Fibroblast of lung (primary cell): ENCODE results near the gene CHRNA3. TPM values are rescaled to one million over a fixed set of nuclear protein-coding genes. Genes with fewer than 3 reads are reported as not detected.

Source experiments
- DNase-seq, 2 donors: peaks; one replicate each; pipeline versions ENCODE4 v3.0.0 to v3.0.0-alpha.2; 2010; ENCODE audit warnings: low read depth in 2 of 2
- H2AFZ ChIP-seq: 2 replicates; pipeline ENCODE4 v1.5.1; 2012; ENCODE audit warnings: low read length, control low read depth, inconsistent platforms
- H3K27ac ChIP-seq: 2 replicates; pipeline ENCODE4 v1.5.1; 2011; ENCODE audit warnings: low read length, control low read depth; ENCODE audit not compliant: insufficient read depth
- H3K27me3 ChIP-seq: 2 replicates; pipeline ENCODE4 v1.5.1; 2011; ENCODE audit warnings: mild to moderate bottlenecking, low read length; ENCODE audit not compliant: control insufficient read depth, insufficient read depth
- H3K36me3 ChIP-seq: 2 replicates; pipeline ENCODE4 v1.5.1; 2011; ENCODE audit warnings: low read length; ENCODE audit not compliant: control insufficient read depth, insufficient read depth
- H3K4me1 ChIP-seq: 2 replicates; pipeline ENCODE4 v1.5.1; 2011; ENCODE audit warnings: low read length; ENCODE audit not compliant: control insufficient read depth, insufficient read depth; ENCODE audit errors: extremely low read depth
- H3K4me2 ChIP-seq: 2 replicates; pipeline ENCODE4 v1.5.1; 2011; ENCODE audit warnings: low read length, control low read depth; ENCODE audit not compliant: insufficient read depth; ENCODE audit errors: extremely low read depth
- H3K4me3 ChIP-seq, 4 experiments: fragments of 200-600 bp in 1 of 4; sonication (generic) in 1 of 4; replicated peaks in 1 of 4; 2 replicates each; pipeline ENCODE4 v1.5.1; 2011 to 2016; ENCODE audit warnings: low read length in 4 of 4, low read depth in 3 of 4, mild to moderate bottlenecking in 3 of 4, control low read depth in 2 of 4, inconsistent platforms in 1 of 4, mixed read lengths in 1 of 4; ENCODE audit not compliant: insufficient read depth in 1 of 4; ENCODE audit errors: control extremely low read depth in 1 of 4
- H3K79me2 ChIP-seq: 2 replicates; pipeline ENCODE4 v1.5.1; 2012; ENCODE audit warnings: mild to moderate bottlenecking, low read length, inconsistent platforms; ENCODE audit not compliant: control insufficient read depth, insufficient read depth
- H3K9ac ChIP-seq: 2 replicates; pipeline ENCODE4 v1.5.1; 2011; ENCODE audit warnings: mild to moderate bottlenecking, low read length, control low read depth; ENCODE audit not compliant: insufficient read depth
- H3K9me3 ChIP-seq: 2 replicates; pipeline ENCODE4 v1.5.1; 2012; ENCODE audit warnings: low read depth, low read length; ENCODE audit not compliant: control insufficient read depth, insufficient read depth
- H4K20me1 ChIP-seq: 2 replicates; pipeline ENCODE4 v1.5.1; 2011; ENCODE audit warnings: low read length; ENCODE audit not compliant: control insufficient read depth, insufficient read depth; ENCODE audit errors: extremely low read depth
- CTCF ChIP-seq, 2 donors: IDR thresholded peaks in 1 of 2; conservative IDR thresholded peaks in 1 of 2; 1 replicate in 1 of 2; 2 replicates in 1 of 2; pipeline ENCODE4 v1.5.1; 2011 to 2012; ENCODE audit warnings: low read length in 2 of 2, control low read depth in 1 of 2, inconsistent platforms in 1 of 2, low read depth in 1 of 2, mild to moderate bottlenecking in 1 of 2
- EZH2 ChIP-seq: IDR thresholded peaks from 2 replicates; pipeline ENCODE4 v1.5.1; 2012; ENCODE audit warnings: low read length, control low read depth, mild to moderate bottlenecking; ENCODE audit errors: missing control alignments
- polyA plus RNA-seq, 2 donors: library from polyadenylated mRNA; depleted of rRNA in 1 of 2; stranded (reverse) in 1 of 2; unstranded in 1 of 2; fragments of >200 nt; gene quantifications; 2 replicates each; pipeline ENCODE4 v1.2.1, GENCODE V29; 2011 to 2012; ENCODE audit warnings: missing spikeins in 1 of 2
- total RNA-seq: library from RNA; depleted of rRNA; stranded (reverse); fragments of >200 nt; gene quantifications from 2 replicates; pipeline ENCODE4 v1.2.1, GENCODE V29; 2014

CHRNA3 gene
- total and polyA plus RNA-seq, 2 donors (not counting 1 experiment from before 2014, with no cell fraction given), result not detected

- no peaks in the 10 kb centered on the region for H4K20me1 ChIP-seq
- no peaks in the 10 kb centered on the region for H3K79me2 ChIP-seq
- no peaks in the 10 kb centered on the region for H3K9me3 ChIP-seq
- no peak for DNase-seq
- no peak overlapping the region for H3K9ac ChIP-seq
- no peaks in the 10 kb centered on the region for H3K36me3 ChIP-seq
- no peaks in the 10 kb centered on the region for H3K27me3 ChIP-seq
- no peak overlapping the region for H2AFZ ChIP-seq
- no peak overlapping the region for H3K4me2 ChIP-seq
- TF ChIP-seq CTCF (conservative IDR thresholded peaks at IDR 0.05 in 1 of 2, IDR thresholded peaks at IDR 0.05 in 1 of 2; ENCODE audit: low read depth in 1 of 2, low read length in 2 of 2) (no peak), EZH2 (no peak)
- H3K4me3 ChIP-seq, result no peak overlapping the region
- no peak overlapping the region for H3K27ac ChIP-seq
- no peaks in the 10 kb centered on the region for H3K4me1 ChIP-seq
Measured at GRCh38 chr15:78633348-78633747, 12.6 kb upstream of the CHRNA3 start.

GRCh38 chr15:78630886-78631633 is 10.3 kb upstream of the CHRNA3 start:
- Histone ChIP-seq H3K27me3 (peaks cover 2% of the 10 kb centered on the region), H3K9me3 (no peaks in the 10 kb centered on the region), H3K36me3 (no peaks in the 10 kb centered on the region), H3K9ac (no peak overlapping the region), H3K4me3 (no peak overlapping the region), H3K27ac (no peak overlapping the region), H2AFZ (no peak overlapping the region), H3K79me2 (no peaks in the 10 kb centered on the region), H3K4me2 (no peak overlapping the region), H4K20me1 (no peaks in the 10 kb centered on the region), H3K4me1 (no peaks in the 10 kb centered on the region)
- TF ChIP-seq CTCF (conservative IDR thresholded peaks at IDR 0.05 in 1 of 2, IDR thresholded peaks at IDR 0.05 in 1 of 2; ENCODE audit: low read depth in 1 of 2, low read length in 2 of 2) (no peak), EZH2 (no peak)
- no peak for DNase-seq

GRCh38 chr15:78629716-78630065 is 8.9 kb upstream of the CHRNA3 start:
- TF ChIP-seq EZH2, result no peak
- no peak for TF ChIP-seq CTCF (conservative IDR thresholded peaks at IDR 0.05 in 1 of 2, IDR thresholded peaks at IDR 0.05 in 1 of 2; ENCODE audit: low read depth in 1 of 2, low read length in 2 of 2)
- H3K79me2 ChIP-seq, result no peaks in the 10 kb centered on the region

More at GRCh38 chr15:78629716-78630065, 8.9 kb upstream of the CHRNA3 start:
- H3K36me3 ChIP-seq, result no peaks in the 10 kb centered on the region
- no peak overlapping the region for H3K9ac ChIP-seq
- no peaks in the 10 kb centered on the region for H3K4me1 ChIP-seq
- H3K4me3 ChIP-seq, result no peak overlapping the region
- no peaks in the 10 kb centered on the region for H4K20me1 ChIP-seq
- no peak for DNase-seq
- no peaks in the 10 kb centered on the region for H3K9me3 ChIP-seq
- peaks cover 2% of the 10 kb centered on the region for H3K27me3 ChIP-seq
- H3K4me2 ChIP-seq, result no peak overlapping the region
- H3K27ac ChIP-seq, result no peak overlapping the region
- H2AFZ ChIP-seq, result no peak overlapping the region
